ENCODE results near the gene CD180. TPM values are rescaled to one million over a fixed set of nuclear protein-coding genes. Genes with fewer than 3 reads are reported as not detected.

Gene CD180
- total RNA-seq, 2 experiments from 2014 or later = 0.75 to 0.88 TPM

DNA sequence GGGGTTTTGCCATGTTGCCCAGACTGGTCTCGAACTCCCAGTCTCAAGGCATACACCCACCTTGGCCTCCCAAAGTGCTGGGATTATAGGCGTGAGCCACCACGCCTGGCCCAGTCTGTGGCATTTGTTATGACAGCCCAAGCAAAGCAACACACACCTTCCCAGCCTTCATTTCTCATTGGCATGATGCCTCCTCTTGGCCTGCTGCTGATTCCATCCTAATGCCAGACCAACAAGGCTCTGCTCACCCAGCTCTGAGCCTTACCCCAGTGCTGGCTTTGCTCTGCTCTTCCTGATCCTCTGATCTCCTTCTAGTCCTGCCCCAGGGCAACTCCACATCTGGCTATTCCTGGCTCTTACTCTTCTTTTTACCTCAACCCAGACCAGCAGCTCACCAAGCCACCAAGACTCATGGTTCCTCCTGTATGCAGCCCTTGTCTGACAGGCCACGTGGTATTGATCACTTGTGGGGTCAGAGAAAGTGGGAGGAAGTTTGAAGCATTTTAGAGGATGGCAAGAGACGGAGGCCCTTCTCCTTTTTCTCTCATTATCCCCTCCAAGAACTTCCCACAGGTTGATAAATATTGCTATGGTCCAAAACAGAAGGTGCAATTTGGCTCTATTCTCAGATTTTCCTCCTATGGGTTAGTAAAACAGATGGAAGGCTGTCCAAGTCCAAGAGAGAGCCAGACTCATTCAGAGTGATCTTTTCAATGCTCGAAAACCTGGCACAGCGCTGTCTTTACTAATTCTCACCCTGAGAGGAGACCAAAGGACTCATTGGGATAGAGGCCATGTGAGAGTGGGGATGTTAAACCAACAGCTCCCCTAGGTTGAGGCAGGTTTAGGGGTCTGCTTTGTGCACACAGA lies 958 bp downstream of the CD180 start:
- Mint-ChIP-seq H3K9me3 (peaks cover 20% of the 10 kb centered on the region), H3K36me3 (ENCODE audit: low read depth) (peaks cover 30% of the 10 kb centered on the region), H3K4me3 (no peak overlapping the region), H3K4me1 (peaks cover 40% of the 10 kb centered on the region), H3K27ac (no peak overlapping the region), H3K27me3 (no peaks in the 10 kb centered on the region)
- CTCF ChIA-PET = interaction anchor here (2.2 kb wide), 1 partner anchor 30 kb away, joined by 5 read pairs; no protein-coding TSS in a partner anchor
- POLR2A ChIA-PET = interaction anchor here (0.9 to 2.4 kb wide), 2 partner anchors 29 kb away, joined by 3 to 10 read pairs; no protein-coding TSS in a partner anchor
- no peak for DNase-seq

DNA sequence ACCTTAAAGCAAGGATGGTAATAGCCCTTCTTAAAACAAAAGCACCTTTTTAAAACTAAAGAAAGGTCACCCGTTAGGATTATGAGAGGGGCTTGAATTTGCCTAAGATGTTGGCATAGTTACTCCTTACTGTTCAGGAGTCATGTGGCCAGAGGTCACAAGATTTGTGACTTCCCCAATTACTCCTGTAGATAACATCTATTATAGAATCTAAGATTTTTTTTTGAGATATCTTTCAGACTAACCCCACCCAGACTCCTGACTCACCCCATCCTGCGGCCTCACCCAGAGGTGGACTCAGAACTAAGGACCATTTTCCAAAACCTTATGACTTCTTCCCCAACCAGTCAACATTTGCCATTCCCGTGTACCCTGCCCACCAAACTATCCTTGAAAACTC lies 2.4 kb downstream of the CD180 start:
- Mint-ChIP-seq H3K27me3 (no peaks in the 10 kb centered on the region), H3K9me3 (peaks cover 20% of the 10 kb centered on the region), H3K4me1 (peaks cover 29% of the 10 kb centered on the region), H3K27ac (no peak overlapping the region), H3K4me3 (no peak overlapping the region), H3K36me3 (ENCODE audit: low read depth) (peaks cover 31% of the 10 kb centered on the region)
- ChIA-PET POLR2A (no interaction called here), CTCF (no interaction called here)
- DNase-seq = no peak

DNA sequence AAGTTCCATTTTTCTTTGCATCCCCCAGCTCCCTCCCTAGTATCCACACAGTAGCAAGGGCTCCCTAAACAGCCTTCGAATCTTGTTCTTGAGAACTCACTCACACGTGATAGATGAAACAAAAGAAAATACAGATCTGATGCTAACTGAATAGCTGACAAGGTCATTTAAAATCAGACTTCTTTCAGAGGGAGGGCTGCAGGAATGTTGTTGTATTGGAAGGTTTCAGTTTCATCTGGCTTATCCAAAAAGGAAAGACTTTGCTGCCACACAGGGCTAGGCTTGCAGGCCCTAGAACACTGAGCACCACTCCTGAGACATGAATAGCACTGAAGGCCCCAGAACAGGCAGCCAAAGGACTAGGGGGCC lies 3.2 kb downstream of the CD180 start:
- Mint-ChIP-seq H3K27ac (no peak overlapping the region), H3K9me3 (peaks cover 13% of the 10 kb centered on the region), H3K4me3 (no peak overlapping the region), H3K36me3 (ENCODE audit: low read depth) (peaks cover 23% of the 10 kb centered on the region), H3K27me3 (no peaks in the 10 kb centered on the region), H3K4me1 (peaks cover 29% of the 10 kb centered on the region)
- DNase-seq = no peak
- CTCF ChIA-PET = no interaction called here
- POLR2A ChIA-PET = interaction anchor here (0.8 kb wide), 1 partner anchor 26 kb away, joined by 4 read pairs; no protein-coding TSS in a partner anchor

DNA sequence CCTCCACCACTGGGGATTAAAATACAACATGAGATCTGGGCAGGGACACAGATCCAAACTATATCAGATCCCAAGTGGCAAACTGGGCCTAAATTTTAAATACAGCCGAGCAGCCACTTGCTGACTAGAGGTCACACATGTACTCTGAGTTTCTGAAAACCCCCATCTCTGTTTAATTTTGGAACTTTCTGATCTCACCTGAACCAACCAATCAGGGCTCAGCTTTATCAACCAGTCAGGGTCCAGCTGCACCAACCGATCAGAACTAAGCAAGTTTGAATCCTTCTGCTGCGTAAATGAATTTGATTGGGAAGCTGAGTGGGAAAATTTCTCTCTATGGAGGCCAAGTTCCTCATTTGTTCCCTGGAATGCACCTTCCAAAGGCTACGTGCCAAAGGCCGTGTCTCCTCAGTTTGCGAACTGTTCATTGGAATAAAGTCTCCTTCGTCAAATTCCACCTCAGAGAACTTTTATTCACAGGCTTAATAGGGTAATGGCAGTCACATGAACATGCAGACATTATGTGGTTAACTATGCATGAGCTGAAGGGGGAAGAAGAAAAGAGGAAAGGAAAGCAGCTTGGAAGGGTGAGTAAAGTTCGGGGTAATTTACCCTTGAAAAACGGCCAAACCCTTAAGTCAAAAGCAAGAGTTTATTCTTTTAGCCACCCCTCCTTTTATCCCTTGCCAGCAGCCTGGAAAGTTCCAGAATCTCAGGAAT lies 3.7 kb downstream of the CD180 start:
- Mint-ChIP-seq H3K36me3 (ENCODE audit: low read depth) (peaks cover 22% of the 10 kb centered on the region), H3K27me3 (no peaks in the 10 kb centered on the region), H3K4me1 (peaks cover 29% of the 10 kb centered on the region), H3K27ac (no peak overlapping the region), H3K4me3 (no peak overlapping the region), H3K9me3 (peaks cover 9% of the 10 kb centered on the region)
- no peak for DNase-seq
- ChIA-PET POLR2A (interaction anchor here (0.8 kb wide), 1 partner anchor 25 kb away, joined by 4 read pairs; no protein-coding TSS in a partner anchor), CTCF (no interaction called here)

DNA sequence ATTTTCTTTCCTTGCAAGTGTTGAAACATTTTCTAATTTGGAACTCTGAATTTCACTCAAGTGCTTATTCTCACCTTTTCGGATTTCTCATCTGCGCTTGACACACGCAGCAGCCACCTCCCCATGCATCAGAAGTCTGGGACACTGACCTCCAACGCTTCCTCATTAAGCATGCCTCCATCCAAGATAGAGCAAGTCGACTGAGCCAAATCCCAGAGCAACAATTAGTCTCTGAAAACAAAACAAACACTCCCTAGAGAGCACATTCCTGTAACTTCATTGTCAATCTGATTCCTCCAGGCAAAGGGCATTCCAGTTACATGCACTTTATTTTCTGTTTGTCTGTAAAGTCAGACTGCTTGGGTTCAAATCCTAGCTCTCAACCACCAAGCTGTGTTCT lies 5.7 kb downstream of the CD180 start:
- no peak for DNase-seq
- H3K4me1 Mint-ChIP-seq = peaks cover 35% of the 10 kb centered on the region
- peaks cover 29% of the 10 kb centered on the region for H3K36me3 Mint-ChIP-seq (ENCODE audit: low read depth)
- ChIA-PET POLR2A (interaction anchor here (1.6 kb wide), 1 partner anchor 24 kb away, joined by 10 read pairs; no protein-coding TSS in a partner anchor), CTCF (interaction anchor here (1.3 to 1.4 kb wide), 2 partner anchors 9 to 15 kb away, joined by 3 to 5 read pairs; no protein-coding TSS in a partner anchor)
- H3K27ac Mint-ChIP-seq = no peak overlapping the region
- H3K4me3 Mint-ChIP-seq = no peak overlapping the region
- no peaks in the 10 kb centered on the region for H3K27me3 Mint-ChIP-seq
- peaks cover 8% of the 10 kb centered on the region for H3K9me3 Mint-ChIP-seq

DNA sequence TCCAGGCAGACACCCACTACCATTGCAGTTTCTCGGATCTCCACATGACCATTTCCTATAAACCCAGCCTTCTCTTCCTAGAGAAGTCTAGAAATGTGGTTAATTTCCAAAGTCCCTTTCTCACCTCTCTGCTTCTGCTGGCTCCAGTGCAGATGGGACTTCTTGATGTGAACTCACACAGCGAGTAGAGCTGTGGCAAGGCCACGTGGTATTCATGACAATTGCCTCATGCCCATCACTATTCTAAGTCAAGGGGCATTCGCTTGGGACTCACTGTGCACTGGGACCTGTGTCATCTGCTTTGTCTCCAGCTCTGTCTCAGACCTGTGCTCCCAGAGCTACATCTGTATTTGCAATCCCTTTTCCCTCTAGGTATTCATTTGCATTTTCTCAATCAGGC lies 6.2 kb downstream of the CD180 start:
- H3K4me3 Mint-ChIP-seq = no peak overlapping the region
- H3K27me3 Mint-ChIP-seq = no peaks in the 10 kb centered on the region
- H3K4me1 Mint-ChIP-seq = peaks cover 33% of the 10 kb centered on the region
- H3K27ac Mint-ChIP-seq = no peak overlapping the region
- peaks cover 25% of the 10 kb centered on the region for H3K36me3 Mint-ChIP-seq (ENCODE audit: low read depth)
- no peak for DNase-seq
- CTCF ChIA-PET = interaction anchor here (1.3 kb wide), 1 partner anchor 16 kb away, joined by 5 read pairs; no protein-coding TSS in a partner anchor
- H3K9me3 Mint-ChIP-seq = peaks cover 5% of the 10 kb centered on the region
- POLR2A ChIA-PET = interaction anchor here (3.1 kb wide), 1 partner anchor 24 kb away, joined by 41 read pairs; no protein-coding TSS in a partner anchor

DNA sequence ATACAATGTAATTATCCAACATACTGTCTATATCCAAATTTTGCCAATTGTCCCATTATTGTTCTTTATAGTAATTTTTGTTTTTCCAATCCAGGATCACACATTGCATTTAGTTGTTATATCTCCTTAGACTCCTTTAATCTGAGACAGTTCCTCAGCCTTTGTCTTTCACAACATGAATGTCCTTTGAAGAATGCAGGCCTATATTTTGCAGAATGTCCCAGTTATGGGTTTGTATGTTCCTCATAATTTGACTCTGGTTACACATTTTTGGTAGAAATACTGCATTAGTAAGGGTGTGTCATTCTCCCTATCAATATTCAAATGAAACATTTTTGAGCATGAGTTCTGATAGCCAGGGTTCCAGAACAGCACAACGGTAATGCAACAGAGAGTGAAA lies 6.7 kb downstream of the CD180 start:
- Mint-ChIP-seq H3K4me1 (peaks cover 33% of the 10 kb centered on the region), H3K36me3 (ENCODE audit: low read depth) (peaks cover 25% of the 10 kb centered on the region), H3K27ac (no peak overlapping the region), H3K4me3 (no peak overlapping the region), H3K27me3 (no peaks in the 10 kb centered on the region), H3K9me3 (peaks cover 4% of the 10 kb centered on the region)
- DNase-seq = no peak
- ChIA-PET CTCF (interaction anchor here (0.9 to 2.3 kb wide), 2 partner anchors 10 to 23 kb away, joined by 4 to 9 read pairs; no protein-coding TSS in a partner anchor), POLR2A (interaction anchor here (1.1 to 3.1 kb wide), 4 partner anchors 15 to 29 kb away, joined by 3 to 43 read pairs (median 23); no protein-coding TSS in a partner anchor)

DNA sequence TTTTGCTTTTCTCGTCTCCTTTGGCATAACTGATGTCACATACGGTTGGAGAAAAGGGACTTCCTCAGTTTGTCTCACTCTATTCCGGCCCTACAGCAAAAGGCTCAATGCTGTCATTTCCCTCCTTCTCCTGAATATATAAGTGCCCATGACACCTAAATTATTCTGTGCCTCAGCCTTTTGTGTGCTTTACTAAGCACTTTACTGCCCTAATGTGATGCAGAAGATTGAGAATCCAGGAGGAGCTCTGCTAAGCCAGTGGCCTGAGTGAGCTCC lies 7.6 kb downstream of the CD180 start:
- Mint-ChIP-seq H3K4me3 (no peak overlapping the region), H3K27me3 (no peaks in the 10 kb centered on the region), H3K4me1 (peaks cover 33% of the 10 kb centered on the region), H3K9me3 (peaks cover 4% of the 10 kb centered on the region), H3K27ac (peak overlapping the region; percentile 85), H3K36me3 (ENCODE audit: low read depth) (peaks cover 25% of the 10 kb centered on the region)
- POLR2A ChIA-PET = interaction anchor here (1.0 to 3.1 kb wide), 7 partner anchors 9 to 28 kb away, joined by 3 to 43 read pairs (median 5); no protein-coding TSS in a partner anchor
- DNase-seq = no peak
- CTCF ChIA-PET = interaction anchor here (0.7 to 2.3 kb wide), 5 partner anchors 9 to 32 kb away, joined by 3 to 9 read pairs (median 4); no protein-coding TSS in a partner anchor

DNA sequence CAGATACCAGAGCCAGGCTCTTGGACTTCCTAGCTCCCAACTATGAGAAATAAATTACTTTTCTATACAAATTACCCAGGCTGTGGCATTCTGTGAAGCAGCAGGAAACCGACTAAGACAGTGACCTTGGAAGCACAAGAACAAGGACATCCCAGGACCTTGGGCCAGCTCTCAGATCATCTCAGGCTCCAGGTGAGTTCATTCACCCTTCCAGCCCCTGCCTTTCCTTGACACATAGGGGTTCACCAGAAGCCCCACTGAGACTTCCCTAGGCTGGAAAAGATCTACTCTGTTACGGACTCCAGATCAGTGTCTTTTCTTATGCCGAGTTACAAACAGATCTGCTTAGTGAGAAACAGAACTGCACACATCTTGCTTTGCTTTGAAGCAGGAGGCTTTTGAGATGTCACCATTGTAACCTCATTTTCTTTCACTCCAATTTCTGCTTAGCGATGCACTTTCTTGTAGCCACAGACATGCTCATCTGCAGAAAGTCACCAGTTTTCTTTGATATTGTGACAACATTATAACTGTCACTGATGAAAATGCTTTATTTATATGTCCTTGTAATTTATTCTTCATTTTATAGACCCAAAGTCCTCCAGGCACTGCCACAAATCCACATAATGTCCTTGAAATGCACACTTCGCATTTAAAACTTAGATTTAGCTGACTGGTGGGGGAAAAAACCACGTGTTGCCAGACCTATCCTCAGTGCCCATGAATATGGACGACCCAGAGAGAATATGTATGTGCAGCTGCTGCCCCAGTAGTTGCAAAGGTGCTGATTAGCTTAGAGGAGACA lies 8.1 kb downstream of the CD180 start:
- peaks cover 4% of the 10 kb centered on the region for H3K9me3 Mint-ChIP-seq
- no peak for DNase-seq
- peak overlapping the region; percentile 6 for H3K4me3 Mint-ChIP-seq
- H3K4me1 Mint-ChIP-seq = peaks cover 33% of the 10 kb centered on the region
- ChIA-PET POLR2A (interaction anchor here (1.0 to 3.1 kb wide), 7 partner anchors 9 to 27 kb away, joined by 3 to 43 read pairs (median 5); no protein-coding TSS in a partner anchor), CTCF (interaction anchor here (0.7 to 2.3 kb wide), 5 partner anchors 18 to 32 kb away, joined by 3 to 9 read pairs (median 3); no protein-coding TSS in a partner anchor)
- H3K36me3 Mint-ChIP-seq (ENCODE audit: low read depth) = peaks cover 25% of the 10 kb centered on the region
- peak overlapping the region; percentile 85 for H3K27ac Mint-ChIP-seq
- H3K27me3 Mint-ChIP-seq = no peaks in the 10 kb centered on the region

DNA sequence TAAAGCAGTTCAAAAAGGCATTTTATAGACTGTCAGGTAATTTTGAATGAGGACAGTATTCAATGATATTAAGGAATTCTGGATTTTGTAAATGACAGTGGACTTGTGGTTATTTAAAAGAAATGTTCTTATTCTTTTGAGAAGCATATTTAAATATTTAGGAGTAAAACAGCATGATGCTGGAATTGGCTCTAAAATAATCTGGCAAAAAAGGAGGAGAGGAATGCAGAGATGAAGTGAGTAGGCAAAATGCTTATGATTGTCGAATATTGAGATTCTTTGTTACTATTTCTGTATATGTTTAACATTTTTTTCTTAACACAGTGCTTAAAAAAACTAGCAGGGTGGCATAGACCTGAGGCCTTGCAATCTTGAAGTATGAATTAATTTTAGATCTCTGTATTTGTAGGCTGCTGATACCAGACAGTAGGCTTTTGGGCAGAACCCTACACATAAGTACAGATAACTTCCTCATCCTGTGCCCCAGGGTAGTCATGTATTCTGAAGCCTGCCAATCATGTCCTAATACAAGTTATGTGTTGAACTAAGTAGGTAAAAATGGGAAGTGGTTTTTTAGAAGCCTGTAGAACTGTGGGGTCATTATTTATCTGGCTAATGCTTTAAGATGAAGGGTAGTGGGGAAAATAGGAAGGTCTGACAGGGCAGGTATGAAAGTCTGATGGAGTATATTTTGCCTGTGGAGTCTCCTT lies 9.4 kb downstream of the CD180 start:
- CTCF ChIA-PET = no interaction called here
- Mint-ChIP-seq H3K27ac (peak overlapping the region; percentile 58), H3K4me1 (peaks cover 43% of the 10 kb centered on the region), H3K4me3 (no peak overlapping the region), H3K27me3 (no peaks in the 10 kb centered on the region), H3K9me3 (peaks cover 2% of the 10 kb centered on the region), H3K36me3 (ENCODE audit: low read depth) (peaks cover 22% of the 10 kb centered on the region)
- POLR2A ChIA-PET = interaction anchor here (2.5 to 3.1 kb wide), 2 partner anchors 18 to 21 kb away, joined by 41 to 43 read pairs; no protein-coding TSS in a partner anchor
- no peak for DNase-seq

DNA sequence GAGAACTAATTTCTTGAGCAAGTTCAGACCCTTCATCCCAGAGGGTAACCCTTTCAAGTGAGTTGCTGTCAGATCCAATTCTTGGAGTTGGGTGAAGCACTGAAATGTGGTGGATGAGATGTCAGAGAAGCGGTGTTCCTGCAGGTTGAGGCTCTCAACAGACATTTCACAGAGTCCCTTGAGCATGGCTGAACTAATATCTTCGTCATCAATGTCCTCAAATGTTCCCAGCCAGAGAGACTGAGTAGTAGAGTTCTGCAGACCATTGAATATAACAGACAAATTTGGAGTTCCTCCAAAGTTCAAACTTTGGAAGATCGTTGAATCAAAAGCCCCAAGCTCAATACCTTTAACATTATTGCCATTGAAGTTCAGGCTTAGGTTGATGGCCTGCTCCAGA lies 12.7 kb downstream of the CD180 start:
- ChIA-PET POLR2A (interaction anchor here (6.4 to 10.1 kb wide), 2 partner anchors 19 to 23 kb away, joined by 49 to 160 read pairs; no protein-coding TSS in a partner anchor), CTCF (interaction anchor here (1.0 kb wide), 1 partner anchor 25 kb away, joined by 3 read pairs; no protein-coding TSS in a partner anchor)
- Mint-ChIP-seq H3K27ac (no peak overlapping the region), H3K4me1 (peaks cover 57% of the 10 kb centered on the region), H3K27me3 (no peaks in the 10 kb centered on the region), H3K36me3 (ENCODE audit: low read depth) (peaks cover 24% of the 10 kb centered on the region), H3K4me3 (no peak overlapping the region), H3K9me3 (peaks cover 12% of the 10 kb centered on the region)
- no peak for DNase-seq

All from activated CD4-positive, alpha-beta memory T cell treated with anti-CD3 and anti-CD28 coated beads, Interleukin-2, amount 10 ng/mL, durations not matched to agents 7 days and 5 days (primary cell).